ENCODE data around the gene UCHL3. TPM values are rescaled to one million over a fixed set of nuclear protein-coding genes. Genes with fewer than 3 reads are reported as not detected.

UCHL3 gene
- total RNA-seq = 19.1 and 20.6 TPM in 2 replicates
- long read RNA-seq, partial matches to known transcripts = 4 of 9 reads
- long read RNA-seq, other reads (novel, unspliced or antisense) = 3 of 9 reads

DNA sequence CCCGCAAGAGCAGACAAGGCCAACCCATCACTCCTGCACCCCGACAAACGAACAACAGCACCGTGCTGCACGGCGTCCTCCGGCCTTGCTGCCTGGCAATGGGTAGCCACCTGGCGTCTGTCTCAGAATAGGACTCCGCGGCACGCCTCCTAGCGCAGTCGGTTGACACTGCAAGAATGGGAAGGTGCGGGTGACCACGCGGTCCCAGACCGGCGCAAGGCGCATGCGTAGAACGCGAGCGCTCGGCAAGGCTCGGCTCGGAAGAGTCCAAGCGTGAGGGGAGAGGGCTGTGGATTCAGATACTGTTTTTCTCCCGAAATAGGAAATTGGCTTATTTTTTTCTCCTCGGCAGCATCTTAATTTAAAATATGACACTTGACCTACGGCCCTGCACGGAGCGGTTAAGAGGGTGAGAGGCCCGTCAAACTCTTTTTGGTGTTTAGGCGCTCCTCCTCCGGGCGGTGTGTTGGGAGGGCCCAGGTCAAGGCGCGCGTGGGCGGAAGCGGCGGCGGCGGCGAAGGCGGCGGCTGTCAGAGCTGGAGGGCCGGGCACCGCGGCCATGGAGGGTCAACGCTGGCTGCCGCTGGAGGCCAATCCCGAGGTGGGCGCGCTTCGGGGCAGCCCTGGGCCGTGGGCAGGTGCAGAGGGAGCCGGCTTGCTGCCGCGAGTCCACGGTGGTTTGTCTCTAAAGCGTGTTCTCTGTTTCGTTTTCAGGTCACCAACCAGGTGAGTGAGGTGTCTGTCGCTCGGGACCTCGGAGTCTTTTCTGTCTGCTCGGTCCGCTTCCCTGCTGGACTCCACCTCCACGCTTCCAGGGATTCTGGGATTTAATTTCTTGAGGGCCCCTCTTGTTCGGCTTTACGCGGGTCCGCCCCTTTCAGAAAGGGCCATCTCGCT lies at the start of gene UCHL3:
Gene UCHL3, plus strand, starts transcription at position 530 of the 897 bp plus-strand sequence. Its CDS starts 30 bp downstream, at position 560.
- Mint-ChIP-seq H3K4me3 (ENCODE audit: unreplicated experiment) (peak within 1 kb of the TSS; percentile 89), H3K36me3 (ENCODE audit: unreplicated experiment) (peaks cover 6% of the 10 kb centered on the region), H3K4me1 (ENCODE audit: unreplicated experiment) (peaks cover 21% of the 10 kb centered on the region), H3K9me3 (ENCODE audit: unreplicated experiment) (no peaks in the 10 kb centered on the region), H3K27me3 (ENCODE audit: unreplicated experiment) (no peaks in the 10 kb centered on the region), H3K27ac (ENCODE audit: unreplicated experiment) (peak within 1 kb of the TSS; percentile 97)
- TF ChIP-seq, protein P1, sequence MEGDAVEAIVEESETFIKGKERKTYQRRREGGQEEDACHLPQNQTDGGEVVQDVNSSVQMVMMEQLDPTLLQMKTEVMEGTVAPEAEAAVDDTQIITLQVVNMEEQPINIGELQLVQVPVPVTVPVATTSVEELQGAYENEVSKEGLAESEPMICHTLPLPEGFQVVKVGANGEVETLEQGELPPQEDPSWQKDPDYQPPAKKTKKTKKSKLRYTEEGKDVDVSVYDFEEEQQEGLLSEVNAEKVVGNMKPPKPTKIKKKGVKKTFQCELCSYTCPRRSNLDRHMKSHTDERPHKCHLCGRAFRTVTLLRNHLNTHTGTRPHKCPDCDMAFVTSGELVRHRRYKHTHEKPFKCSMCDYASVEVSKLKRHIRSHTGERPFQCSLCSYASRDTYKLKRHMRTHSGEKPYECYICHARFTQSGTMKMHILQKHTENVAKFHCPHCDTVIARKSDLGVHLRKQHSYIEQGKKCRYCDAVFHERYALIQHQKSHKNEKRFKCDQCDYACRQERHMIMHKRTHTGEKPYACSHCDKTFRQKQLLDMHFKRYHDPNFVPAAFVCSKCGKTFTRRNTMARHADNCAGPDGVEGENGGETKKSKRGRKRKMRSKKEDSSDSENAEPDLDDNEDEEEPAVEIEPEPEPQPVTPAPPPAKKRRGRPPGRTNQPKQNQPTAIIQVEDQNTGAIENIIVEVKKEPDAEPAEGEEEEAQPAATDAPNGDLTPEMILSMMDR (IDR thresholded peaks at IDR 0.05) = peak; percentile 94
- DNase-seq (ENCODE audit: extremely low spot score, unreplicated experiment) = peak; percentile 99

DNA sequence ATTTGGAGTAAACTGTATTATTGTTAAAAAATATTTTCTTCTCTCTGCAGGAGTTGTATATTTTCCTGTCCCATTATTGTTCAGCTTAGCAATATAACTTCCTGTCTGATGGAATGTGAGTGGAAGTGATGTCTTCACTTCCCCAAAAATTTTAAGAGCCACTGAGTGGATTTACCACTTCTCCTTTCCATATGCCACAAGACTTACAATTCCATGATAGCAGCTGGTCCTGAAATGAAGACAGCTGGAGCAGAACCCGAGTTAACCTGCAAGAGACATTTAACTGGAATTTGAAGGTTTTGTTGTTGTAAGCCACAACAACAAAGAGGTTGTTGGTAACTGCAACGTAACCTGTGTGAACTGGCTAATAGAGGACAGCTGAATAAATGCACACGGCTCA lies 44.3 kb upstream of the UCHL3 start:
- no peaks in the 10 kb centered on the region for H3K36me3 Mint-ChIP-seq (ENCODE audit: unreplicated experiment)
- H3K4me3 Mint-ChIP-seq (ENCODE audit: unreplicated experiment) = no peak overlapping the region
- DNase-seq (ENCODE audit: extremely low spot score, unreplicated experiment) = no peak
- H3K4me1 Mint-ChIP-seq (ENCODE audit: unreplicated experiment) = peaks cover 3% of the 10 kb centered on the region
- TF ChIP-seq, protein P1 (IDR thresholded peaks at IDR 0.05) = no peak
- H3K9me3 Mint-ChIP-seq (ENCODE audit: unreplicated experiment) = no peaks in the 10 kb centered on the region
- H3K27ac Mint-ChIP-seq (ENCODE audit: unreplicated experiment) = no peak overlapping the region
- no peaks in the 10 kb centered on the region for H3K27me3 Mint-ChIP-seq (ENCODE audit: unreplicated experiment)

DNA sequence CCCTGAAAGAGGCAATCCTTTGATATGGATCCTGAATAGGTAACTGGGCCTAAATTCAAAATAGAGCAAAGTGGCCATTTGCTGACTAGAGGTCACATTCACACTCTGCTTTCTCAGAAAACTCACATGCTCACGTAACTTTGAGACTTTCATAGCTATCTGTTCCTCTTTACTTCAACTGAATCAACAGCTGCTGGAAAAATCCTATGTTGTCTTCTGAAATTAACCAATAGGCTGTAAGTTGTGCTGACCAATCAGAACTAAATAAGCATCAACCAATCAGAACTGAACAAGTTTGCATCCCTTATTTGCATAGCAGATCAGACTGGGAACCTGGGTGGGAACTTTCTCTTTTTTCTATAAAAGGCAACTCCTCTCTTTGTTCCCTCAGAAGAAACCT lies 43.6 kb upstream of the UCHL3 start:
- Mint-ChIP-seq H3K4me3 (ENCODE audit: unreplicated experiment) (no peak overlapping the region), H3K27me3 (ENCODE audit: unreplicated experiment) (no peaks in the 10 kb centered on the region), H3K36me3 (ENCODE audit: unreplicated experiment) (no peaks in the 10 kb centered on the region), H3K9me3 (ENCODE audit: unreplicated experiment) (no peaks in the 10 kb centered on the region), H3K27ac (ENCODE audit: unreplicated experiment) (no peak overlapping the region), H3K4me1 (ENCODE audit: unreplicated experiment) (peaks cover 3% of the 10 kb centered on the region)
- DNase-seq (ENCODE audit: extremely low spot score, unreplicated experiment) = no peak
- TF ChIP-seq, protein P1 (IDR thresholded peaks at IDR 0.05) = no peak

DNA sequence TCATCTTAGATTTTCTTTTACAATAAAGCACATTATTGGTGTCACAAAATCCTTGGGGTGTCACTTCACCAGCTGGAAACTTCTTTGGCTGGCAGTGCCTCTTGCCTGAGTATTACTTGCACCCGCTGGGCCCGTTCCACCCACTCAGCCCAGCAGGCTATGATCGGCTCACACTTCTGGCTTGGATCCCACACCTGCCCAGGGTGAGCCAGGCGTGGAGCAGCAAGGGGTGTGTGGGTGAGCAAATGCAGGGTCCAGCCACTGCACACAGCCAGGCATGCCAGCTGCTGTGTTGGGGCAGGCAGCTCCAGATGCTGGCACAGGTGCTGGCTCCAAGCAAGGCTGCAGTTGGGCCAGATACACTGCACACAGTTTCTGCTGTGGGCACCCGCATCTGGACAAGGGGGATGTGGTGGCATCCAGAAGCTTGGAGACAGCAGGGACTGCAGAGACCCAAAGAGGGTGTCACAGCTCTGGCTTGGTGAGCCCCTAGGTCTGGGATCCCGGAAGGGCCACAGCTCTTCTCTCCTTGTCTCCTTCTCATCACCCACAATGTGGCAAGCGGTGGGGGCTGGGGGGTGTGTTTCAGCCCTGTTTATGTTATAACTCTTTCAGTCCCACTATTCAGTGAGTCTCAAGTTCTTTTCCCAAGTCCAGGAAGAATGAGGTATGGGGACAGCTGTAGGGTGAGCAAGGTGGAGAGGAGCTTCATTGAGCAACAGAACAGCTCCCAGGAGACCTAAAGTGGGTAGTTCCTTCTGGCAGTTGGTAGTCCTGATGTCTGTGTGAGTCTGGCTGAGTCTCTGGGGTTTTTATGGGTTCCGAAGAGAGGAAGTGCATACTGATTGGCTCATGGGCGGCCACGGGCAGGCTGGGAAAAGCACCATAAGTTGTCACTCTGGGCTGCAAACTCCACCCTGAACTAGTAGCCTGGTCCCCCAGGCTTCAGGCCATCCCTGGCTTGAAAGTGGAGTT lies 42.3 kb upstream of the UCHL3 start:
- DNase-seq (ENCODE audit: extremely low spot score, unreplicated experiment) = no peak
- H3K27ac Mint-ChIP-seq (ENCODE audit: unreplicated experiment) = no peak overlapping the region
- no peaks in the 10 kb centered on the region for H3K36me3 Mint-ChIP-seq (ENCODE audit: unreplicated experiment)
- H3K4me1 Mint-ChIP-seq (ENCODE audit: unreplicated experiment) = peaks cover 3% of the 10 kb centered on the region
- TF ChIP-seq, protein P1 (IDR thresholded peaks at IDR 0.05) = no peak
- no peaks in the 10 kb centered on the region for H3K27me3 Mint-ChIP-seq (ENCODE audit: unreplicated experiment)
- no peaks in the 10 kb centered on the region for H3K9me3 Mint-ChIP-seq (ENCODE audit: unreplicated experiment)
- H3K4me3 Mint-ChIP-seq (ENCODE audit: unreplicated experiment) = no peak overlapping the region
